Caki2 (cell line): ENCODE data around the gene TNN. TPM values are rescaled to one million over a fixed set of nuclear protein-coding genes. Genes with fewer than 3 reads are reported as not detected.
"Not testable (repeated sequence)": the region's sequence is repeated elsewhere in the genome, so short reads cannot be mapped to it uniquely, and the experiment has no call there.

Source experiments
- DNase-seq: peaks from one replicate; pipeline ENCODE4 v3.0.0-alpha.2; 2015; ENCODE audit warnings: low read depth
- in situ Hi-C: cut with HindIII; loops from 2 replicates; pipeline ENCODE4 v1.10.0; 2016; ENCODE audit warnings: low sequenced_read_pairs, low pct_unique_long_range_greater_than_20kb, mixed read lengths
- total RNA-seq: library from RNA; depleted of rRNA; stranded (reverse); fragments of >200 nt; shearing (Covaris generic); gene quantifications from 2 replicates; pipeline ENCODE4 v1.2.3, GENCODE V29; 2014; ENCODE audit warnings: low replicate concordance; rRNA removed

TNN gene
- 0.07 TPM in 1 of 2 replicates, not detected in the other for total RNA-seq

DNA sequence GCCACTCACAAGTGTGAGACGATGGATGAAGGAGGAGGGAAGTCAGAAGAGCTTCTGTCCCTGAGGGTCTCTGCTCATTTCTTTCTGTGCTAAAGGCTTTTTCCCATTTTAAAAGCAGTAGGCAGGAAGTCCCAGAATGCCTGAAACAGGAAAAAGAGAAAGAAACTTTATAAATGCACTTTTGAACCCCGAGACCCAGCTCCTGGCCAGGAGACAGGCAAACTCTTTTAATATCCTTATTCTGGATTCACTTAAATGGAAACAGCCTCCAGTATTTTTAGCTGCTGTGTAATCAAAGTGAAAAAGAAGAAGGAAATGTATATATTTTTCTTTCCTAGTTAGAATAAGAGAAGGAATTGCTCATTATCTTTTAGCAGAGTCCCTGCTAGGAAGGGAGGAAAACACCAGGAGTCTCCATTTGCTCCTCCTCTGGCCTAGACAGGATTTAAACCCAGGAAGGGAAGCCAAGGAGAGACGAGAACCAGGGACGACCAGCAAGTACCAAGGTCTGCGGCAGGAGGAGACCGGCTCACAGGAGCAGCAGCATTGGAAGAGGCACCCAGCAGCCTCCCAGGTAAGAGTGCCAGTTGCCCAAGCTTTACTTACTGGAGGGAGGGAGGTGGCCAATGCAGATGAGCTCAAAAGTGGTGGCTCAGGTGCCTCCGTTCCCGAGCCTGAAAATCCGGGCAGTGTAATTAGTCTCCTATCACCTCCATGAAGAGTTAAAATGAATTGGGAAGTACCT lies at the start of gene TNN:
TSS of gene TNN (plus strand) at position 472 of the 745 bp plus-strand sequence. CDS start 9,586 bp downstream, outside the sequence.
- DNase-seq: no peak
- in situ Hi-C loops: no loop called here

DNA sequence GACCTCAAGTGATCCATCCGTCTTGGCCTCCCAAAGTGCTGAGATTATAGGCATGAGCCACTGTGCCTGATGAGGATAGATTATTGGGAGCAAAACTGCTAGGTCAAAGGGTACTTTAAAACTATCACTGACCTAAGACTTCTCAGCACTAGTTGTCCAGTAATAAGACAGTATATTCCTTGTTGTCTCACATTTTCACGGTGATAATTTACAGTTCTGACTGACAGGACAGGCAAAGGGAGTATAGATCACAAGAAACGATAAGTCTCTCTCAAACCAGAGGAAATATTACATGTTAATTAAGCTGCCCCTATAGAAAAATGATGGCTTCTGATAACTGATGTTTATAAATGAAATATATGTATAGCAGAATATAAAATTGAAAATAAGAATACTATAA lies 48.1 kb upstream of the TNN start:
- DNase-seq: no peak
- in situ Hi-C loops: no loop called here

GRCh38 chr1:175023043-175023921 lies 44.4 kb upstream of the TNN start, which contains the start of gene MRPS14:
Gene MRPS14, minus strand, starts transcription at chr1:175023425. Its CDS starts 17 bp downstream, at chr1:175023408.
- in situ Hi-C loops: no loop called here
- peak; percentile 93 for DNase-seq

- in situ Hi-C loops, DNase-seq: not testable (repeated sequence)
These were observed 43.8 kb upstream of the TNN start for GRCh38 chr1:175023922-175024242.

DNA sequence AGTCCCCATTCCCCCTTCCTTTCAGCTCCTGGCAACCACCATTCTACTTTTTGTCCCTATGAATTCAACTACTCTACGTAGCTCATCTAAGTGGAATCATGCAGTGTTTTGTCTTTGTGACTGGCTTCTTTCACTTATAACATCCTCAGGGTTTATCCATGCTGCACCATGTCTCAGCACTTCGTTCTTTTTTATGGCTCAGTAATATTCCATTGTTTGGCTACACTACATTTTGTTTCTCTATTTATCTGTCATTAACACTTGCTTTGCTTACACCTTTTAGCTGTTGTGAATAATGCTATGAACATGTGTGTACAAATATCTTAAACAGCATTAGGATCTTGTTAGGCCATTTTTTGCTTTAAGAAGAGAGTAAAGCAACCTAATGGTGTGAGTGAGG lies 42.9 kb upstream of the TNN start:
- in situ Hi-C loops: no loop called here
- DNase-seq: no peak

DNA sequence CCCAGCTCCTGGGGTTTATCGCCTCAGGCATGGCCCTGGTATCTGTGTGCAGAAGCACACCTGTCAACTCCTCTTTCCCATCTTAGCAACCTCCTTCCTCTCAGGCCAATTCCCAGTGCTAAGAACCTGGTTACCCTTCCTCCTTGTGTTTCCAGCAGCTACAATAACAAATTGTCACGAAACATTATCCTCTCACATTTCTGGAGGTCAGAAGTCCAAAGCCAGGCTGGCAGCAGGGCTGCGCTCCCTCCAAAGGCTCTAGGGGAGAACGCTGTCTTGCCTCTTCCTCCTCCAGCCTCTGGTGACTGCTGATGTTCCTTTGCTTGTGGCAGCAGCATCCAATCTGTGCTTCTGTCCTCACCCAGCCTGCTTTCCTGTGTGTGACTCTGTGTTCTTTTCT lies 33.7 kb upstream of the TNN start:
- no peak for DNase-seq
- in situ Hi-C loops: no loop called here

DNA sequence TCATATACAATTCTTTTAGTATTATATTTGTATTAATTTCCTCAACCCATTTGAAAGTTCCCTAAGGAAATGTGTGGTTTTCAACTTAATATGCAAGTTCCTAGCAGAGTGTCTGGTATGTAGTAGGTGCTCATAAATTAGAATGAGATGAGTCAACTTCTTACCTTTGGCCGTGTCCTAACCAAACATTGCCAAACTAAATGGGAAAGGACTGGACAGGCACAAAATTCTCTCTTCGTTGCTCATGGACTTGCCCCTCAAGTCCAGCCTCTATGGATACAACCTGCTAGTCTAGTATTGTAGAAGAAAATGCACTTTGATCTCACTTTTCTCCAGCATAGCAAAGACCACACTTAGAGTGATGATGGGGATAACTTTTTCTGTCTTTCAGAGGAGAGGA lies 32.9 kb upstream of the TNN start:
- in situ Hi-C loops: no loop called here
- DNase-seq: no peak

DNA sequence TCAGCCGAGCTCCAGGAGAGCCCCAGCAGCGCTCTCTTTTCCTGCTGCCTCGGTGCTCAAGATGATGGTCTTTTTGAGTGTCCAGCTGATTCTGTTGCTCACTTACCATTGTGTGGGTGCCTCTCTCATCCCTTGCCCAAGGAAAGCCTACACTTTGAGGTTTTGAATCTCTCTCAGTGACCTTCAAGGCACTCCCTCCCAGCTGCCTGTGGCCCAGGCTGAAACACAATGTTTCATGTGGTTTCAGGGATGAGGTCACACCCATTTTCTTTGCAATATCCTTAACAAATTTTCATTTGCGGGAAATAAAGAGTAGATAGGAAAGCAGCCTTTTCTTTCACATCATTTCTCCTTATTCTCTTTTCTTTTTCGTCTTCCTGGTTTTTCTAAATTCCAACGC lies 31.8 kb upstream of the TNN start:
- no peak for DNase-seq
- in situ Hi-C loops: no loop called here

DNA sequence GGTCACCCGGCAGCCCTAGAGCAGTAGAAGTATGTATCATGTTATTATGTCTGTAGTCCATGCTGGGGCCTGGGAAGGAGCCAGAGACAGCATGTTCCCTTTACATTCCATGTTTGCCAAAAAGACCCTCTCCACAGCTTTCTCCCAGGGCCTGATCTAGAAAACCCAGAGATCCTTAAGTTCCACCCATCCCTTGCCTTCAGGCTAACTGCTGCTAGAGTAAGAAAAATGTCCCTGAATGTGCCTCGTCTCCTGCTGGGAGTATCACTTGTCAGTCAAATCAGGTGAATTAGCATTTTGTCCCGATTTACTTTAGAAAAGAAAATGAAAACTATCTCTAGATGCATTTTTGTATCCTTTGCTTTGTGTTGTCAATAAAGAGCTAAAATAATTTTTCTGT lies 31.2 kb upstream of the TNN start:
- in situ Hi-C loops: no loop called here
- DNase-seq: no peak

GRCh38 chr1:175037416-175037815 lies 30.2 kb upstream of the TNN start:
- DNase-seq: no peak
- in situ Hi-C loops: no loop called here

GRCh38 chr1:175040324-175040879 lies 27.2 kb upstream of the TNN start:
- no peak for DNase-seq
- in situ Hi-C loops: no loop called here

- in situ Hi-C loops: no loop called here
These were observed 25.0 kb upstream of the TNN start for GRCh38 chr1:175042650-175043049.

GRCh38 chr1:175043824-175044223 lies 23.8 kb upstream of the TNN start:
- no peak for DNase-seq
- in situ Hi-C loops: no loop called here

More at GRCh38 chr1:175042650-175043049, 25.0 kb upstream of the TNN start:
- no peak for DNase-seq

- DNase-seq, in situ Hi-C loops: not testable (repeated sequence)
These were observed 23.0 kb upstream of the TNN start for GRCh38 chr1:175044591-175044990.

DNA sequence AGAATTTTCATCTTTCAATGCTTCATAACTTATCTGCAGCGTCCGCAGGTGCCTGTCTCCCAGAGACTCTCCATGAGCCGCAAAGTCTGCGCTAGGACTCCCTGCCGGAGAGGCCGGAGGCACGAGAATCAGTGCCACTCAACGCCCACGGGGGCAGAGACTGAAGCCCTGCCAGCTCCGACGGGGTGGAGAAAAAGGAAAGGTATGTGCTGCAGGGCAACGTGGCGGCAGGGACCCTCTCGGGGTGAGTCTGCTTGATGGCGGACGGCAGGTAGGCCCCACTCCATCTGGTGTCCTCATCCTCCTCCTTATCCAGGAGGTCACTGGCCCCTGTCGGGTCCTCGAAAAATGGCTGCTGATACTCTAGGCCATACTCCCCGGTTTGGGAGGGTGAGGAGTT lies 22.5 kb upstream of the TNN start:
- DNase-seq: no peak
- in situ Hi-C loops: no loop called here

GRCh38 chr1:175045519-175045918 lies 22.1 kb upstream of the TNN start:
- in situ Hi-C loops: no loop called here
- no peak for DNase-seq

- no peak for DNase-seq
- in situ Hi-C loops: no loop called here
These were observed 16.6 kb upstream of the TNN start for GRCh38 chr1:175050992-175051391.

- no peak for DNase-seq
- in situ Hi-C loops: no loop called here
These were observed 12.9 kb upstream of the TNN start for GRCh38 chr1:175054736-175055135.

DNA sequence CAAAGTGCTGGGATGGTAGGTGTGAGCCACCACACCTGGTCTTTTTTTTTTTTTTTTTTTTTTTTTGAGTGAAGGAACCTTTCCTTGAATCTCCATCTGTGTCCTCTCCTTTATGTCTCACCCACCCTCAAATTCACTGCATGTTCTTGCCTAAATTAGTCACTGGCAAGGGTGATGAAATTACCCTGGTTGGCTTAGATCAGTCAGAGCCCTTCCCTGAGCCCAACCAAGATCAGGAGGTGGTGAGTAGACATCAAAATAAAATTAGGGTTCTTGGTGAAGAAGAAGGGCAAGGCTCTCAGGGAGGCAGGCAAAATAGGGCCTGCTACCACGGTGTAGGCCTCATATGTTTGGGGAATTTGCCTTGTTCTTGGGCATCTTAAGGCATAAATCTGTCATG lies 5.3 kb upstream of the TNN start:
- in situ Hi-C loops: no loop called here

More for the DNA sequence above, 5.3 kb upstream of the TNN start:
- DNase-seq: no peak
